NOMO-1 treated with DMSO at 0.1 percent for 48 hours (cell line): ENCODE measurements around the gene PIK3C2G.

Experiments
- DNase-seq: peaks from one replicate; lab custom pipeline; 2025; ENCODE audit not compliant: unreplicated experiment; lab: John Stamatoyannopoulos, UW

Gene PIK3C2G

GRCh38 chr12:18620986-18621385, 359.7 kb downstream of the PIK3C2G start:
- no peak for DNase-seq

DNA sequence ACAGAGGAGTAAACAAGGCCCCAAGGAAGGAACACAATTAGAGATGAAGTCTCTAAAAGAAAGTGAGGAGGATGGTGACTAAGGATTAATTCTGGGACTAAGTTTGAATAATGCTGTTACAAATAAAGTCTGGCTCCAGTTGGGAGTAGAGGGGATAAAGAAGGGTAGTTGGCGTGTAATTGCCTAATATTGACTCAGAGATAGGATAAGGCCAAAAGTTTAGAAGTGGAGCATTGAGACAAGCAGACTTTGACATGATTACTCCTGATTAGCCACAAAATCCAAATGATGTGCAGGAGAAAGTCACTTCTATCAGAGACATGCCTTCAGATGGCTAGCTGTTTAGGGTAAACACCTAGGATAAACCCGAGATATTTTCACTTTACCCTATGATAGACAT, 368.1 kb downstream of the PIK3C2G start:
- no peak for DNase-seq

GRCh38 chr12:18629916-18630315, 368.6 kb downstream of the PIK3C2G start:
- no peak for DNase-seq

DNA sequence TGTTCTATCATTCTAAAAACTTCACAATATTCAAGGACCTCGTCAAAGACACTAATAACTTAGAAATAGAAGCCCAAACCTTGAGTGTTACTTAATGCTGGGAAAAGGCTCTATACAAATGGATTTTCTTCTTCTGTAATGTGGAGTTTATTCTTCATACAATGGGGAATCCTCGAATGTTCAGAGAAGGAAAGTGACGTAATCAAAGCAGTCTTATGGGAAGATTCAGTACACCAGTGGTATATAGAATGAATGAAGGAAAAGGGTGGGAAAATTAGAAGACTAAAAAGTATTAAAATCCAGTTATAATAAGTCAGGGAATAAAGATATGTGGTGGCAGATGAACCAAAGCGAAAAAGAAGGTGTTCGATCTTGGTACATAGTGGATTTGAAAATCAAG, 370.0 kb downstream of the PIK3C2G start:
- DNase-seq = no peak

GRCh38 chr12:18632848-18633247, 371.5 kb downstream of the PIK3C2G start:
- DNase-seq = no peak

- DNase-seq = no peak
Measured at GRCh38 chr12:18634382-18634781, 373.1 kb downstream of the PIK3C2G start.

DNA sequence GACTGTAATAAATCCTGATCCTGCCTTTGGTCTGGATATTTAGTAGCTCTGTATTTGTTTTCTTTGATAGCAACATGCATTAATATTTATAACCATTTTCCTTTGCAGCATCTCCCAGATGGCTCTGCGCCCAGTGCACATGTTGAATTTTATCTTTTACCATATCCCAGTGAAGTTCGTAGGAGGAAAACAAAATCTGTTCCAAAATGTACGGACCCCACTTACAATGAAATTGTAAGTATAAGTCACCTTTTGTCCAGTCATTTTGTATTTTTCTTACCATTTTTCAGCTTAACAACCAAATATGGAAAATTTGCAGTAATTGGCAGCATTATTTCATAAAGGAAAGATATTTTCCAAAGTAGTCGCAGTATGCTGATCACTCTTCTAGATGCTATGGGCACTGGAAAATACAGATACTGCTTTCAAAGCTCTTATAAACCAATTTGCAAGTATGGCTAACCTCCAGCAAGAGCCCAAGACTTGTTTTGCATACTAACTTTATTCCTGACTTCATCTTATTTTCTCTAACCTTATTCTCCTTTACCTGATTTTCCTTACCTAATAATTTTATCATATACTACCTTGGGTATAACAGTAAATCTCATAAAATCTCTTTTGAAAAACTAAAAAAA, 379.1 kb downstream of the PIK3C2G start:
- DNase-seq = no peak

DNA sequence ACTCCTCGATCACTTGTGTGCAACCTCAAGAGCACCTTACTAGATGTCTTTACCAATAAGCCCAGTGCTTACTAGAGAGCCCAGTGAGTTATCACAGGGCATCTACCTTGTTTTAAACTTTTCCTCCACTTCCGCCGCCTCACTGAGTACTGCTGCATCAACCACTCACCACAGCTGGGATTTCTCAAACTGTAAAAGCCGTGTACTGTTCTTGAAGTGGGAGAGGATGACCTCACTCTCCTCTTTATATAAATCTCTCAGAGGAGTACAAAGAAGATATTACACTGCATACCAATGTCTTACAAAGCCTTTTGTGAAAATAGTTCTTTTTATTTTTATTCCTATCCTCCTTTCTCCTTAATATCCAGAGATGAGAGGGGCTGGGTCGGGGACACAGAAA, 382.4 kb downstream of the PIK3C2G start:
- DNase-seq = no peak

- DNase-seq = no peak
Measured at GRCh38 chr12:18644564-18644963, 383.2 kb downstream of the PIK3C2G start.

DNA sequence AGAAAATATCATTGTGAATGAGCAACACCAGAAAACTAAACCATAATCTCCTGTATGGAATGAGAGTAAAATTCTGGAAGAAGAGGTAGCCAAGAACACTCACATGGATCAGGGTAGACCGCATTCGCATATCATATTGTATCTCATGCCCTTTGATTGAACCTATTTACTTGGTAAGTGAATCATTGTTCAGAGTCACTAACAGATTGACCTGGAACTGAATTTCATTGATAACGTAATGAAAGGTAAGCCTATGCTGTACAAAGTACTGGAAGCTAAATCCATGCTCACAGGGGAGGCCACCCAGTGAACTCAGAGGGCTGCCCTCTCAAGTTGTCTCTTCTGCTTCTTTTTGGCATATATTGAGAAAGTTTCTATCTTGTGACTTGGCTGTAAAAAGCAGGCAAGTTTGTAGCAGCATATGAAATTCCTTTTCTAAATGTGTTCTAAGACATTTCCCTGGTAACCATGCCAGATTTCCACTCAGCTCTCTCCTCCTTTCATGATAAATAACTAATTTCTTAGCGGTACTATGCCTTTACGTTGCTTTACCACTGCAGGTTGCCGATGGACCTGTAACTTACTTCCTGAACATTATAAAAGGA, 385.1 kb downstream of the PIK3C2G start:
- no peak for DNase-seq

GRCh38 chr12:18651525-18651924, 390.2 kb downstream of the PIK3C2G start:
- DNase-seq = no peak

DNA sequence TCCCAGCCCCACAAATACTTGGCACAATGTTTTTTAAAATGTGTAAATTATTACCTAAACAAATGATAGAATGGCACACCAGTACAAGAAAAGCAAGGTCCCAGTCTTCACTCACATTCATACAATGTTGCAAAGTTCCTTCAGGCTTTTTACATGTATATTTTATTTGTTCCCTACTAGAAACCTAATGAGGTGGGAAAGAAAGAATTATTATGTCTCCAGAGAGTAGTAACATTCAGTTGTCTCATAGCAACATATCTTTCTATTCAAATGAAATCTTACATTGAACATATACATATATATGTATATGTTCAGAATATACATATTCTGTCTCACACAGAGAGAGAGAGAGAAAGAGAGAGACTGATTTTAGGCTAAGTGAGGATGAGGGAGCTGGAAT, 391.3 kb downstream of the PIK3C2G start:
- DNase-seq = no peak

DNA sequence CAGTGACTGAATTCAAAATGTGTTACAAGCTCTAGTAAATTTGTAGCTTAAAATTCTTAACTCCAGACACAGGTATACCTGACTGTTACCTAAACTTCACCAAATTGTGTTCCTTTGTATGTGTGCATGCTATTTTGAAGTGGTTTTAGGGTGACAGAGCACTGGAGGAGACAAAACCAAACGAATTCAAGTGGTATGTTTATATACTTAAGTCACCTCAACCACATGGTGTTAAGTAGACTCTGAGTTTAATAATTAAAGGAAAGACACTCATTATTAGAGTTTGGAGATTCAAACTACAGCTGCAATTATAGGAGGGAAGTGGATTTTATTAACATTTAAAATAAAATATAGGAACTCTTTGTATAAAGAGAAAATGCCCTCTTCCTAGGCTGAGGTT, 392.1 kb downstream of the PIK3C2G start:
- no peak for DNase-seq

DNA sequence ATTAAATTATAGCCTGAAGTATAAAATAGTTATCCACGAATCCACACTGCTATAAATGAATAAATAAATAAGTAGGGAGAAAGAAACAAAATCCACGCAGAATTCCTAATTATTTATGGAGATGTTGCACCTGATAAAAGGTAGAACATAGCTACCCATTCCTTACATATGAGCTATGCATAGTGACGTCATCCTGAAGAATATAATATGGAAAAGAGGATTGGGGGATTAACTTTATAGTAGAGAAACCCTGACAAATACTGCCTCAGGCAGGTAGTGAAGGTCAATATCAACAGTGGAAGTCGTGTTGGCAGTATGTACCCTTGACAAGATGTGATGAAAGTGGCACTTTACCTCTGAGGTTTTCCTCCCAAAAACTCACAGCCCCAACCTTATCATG, 394.0 kb downstream of the PIK3C2G start:
- no peak for DNase-seq

DNA sequence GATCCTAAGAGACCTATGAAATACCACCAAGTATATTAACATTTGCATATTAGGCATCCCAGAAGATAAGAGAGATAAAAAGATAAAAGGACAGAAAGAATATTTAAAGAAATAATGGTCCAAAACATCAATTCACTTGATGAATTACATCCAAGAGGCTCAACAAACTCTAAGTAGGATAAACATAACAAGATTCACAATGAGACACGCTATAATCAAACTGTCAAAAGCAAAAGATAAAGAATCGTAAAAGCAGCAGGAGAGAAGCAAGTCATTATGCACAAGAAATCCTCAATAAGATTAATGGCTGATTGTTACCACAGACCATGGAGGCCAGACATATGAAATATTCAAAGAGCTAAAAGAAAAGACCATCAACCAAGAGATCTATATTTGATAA, 396.9 kb downstream of the PIK3C2G start:
- DNase-seq = no peak

DNA sequence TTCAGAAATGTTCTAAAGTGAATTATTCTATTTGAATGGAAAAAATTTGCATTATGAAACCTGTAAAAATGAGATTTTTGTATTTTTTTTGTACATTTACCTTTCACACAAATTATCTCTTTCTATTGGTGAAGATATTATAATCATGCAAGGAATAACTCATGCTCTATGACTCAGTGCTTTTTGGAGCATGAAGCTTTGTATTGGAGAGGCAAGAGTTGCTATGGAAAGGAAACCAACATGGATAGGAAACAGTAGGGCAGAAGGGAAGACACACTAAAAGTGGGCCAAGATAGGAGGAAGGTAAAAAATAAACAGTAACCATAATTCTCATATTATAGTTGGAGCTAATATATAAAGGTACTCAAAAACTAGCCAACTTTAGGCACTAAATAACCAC, 397.5 kb downstream of the PIK3C2G start:
- DNase-seq = no peak

DNA sequence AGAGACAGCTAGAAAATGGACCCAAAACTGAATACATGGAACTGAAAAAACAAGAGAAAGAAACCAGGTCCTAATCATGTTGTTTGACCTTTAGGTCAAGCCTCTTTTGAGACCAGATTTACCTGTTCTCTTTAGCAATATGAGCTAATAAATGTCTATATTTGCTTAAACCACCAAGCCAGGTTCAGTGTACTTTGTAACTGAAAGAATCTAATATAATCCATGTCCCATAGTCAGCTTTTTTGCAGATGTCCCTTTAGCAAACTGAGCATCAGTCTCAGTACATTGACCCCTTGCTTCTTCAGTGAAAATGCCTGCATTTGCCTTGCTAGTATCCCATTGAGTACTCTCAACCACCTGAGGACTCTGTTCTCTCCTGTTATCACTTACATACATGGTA, 414.8 kb downstream of the PIK3C2G start:
- no peak for DNase-seq

GRCh38 chr12:18676996-18677588, 415.8 kb downstream of the PIK3C2G start:
- no peak for DNase-seq

GRCh38 chr12:18681818-18682217, 420.5 kb downstream of the PIK3C2G start:
- DNase-seq = no peak

GRCh38 chr12:18683327-18684013, 422.2 kb downstream of the PIK3C2G start:
- DNase-seq = peak; percentile 11

GRCh38 chr12:18684430-18684829, 423.1 kb downstream of the PIK3C2G start:
- DNase-seq = no peak

DNA sequence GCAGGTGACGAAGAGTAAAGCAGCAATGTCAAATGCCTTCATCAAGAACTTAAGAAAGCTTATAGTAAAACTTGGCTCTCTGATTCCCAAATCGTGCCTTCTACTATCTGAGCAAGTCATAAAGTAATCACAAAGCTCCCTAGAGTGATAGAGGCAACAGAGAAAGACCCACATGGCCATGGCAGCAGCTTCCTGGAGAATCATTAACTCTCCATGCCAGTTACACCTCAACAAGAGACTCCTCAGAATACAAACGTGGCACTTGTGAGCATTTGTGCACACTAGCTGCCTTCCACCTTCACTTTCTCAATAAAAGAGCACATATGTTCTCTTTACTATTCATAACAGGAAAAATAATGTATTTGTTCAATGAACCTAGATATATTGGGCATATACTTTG, 428.5 kb downstream of the PIK3C2G start:
- DNase-seq = no peak
